SK-N-SH (cell line): ENCODE measurements around the gene PCDHB2. TPM values are rescaled to one million over a fixed set of nuclear protein-coding genes. Genes with fewer than 3 reads are reported as not detected.
A peak's percentile ranks its signal among the peaks of the same experiment; 100 is the strongest.
"Not testable (repeated sequence)": the region's sequence is repeated elsewhere in the genome, so short reads cannot be mapped to it uniquely, and the experiment has no call there.

Experiments
- CTCF ChIA-PET: fragments of 300-600, 350-600 bp; formaldehyde crosslinking; extraction: SDS; loops from one replicate; lab custom pipeline; 2021; lab: Yijun Ruan, JAX
- POLR2A ChIA-PET: fragments of 350-600 bp; sonication (Branson Sonifier 250); formaldehyde crosslinking; extraction: SDS; loops from one replicate; lab custom pipeline; 2020; ENCODE audit warnings: antibody characterized with exemption, inconsistent platforms; lab: Yijun Ruan, JAX
- DNase-seq: peaks from one replicate; pipeline ENCODE4 v3.0.0; 2012
- H2AFZ ChIP-seq: fragments of 200-600 bp; sonication (generic); 2 replicates; pipeline ENCODE4 v1.8.1; 2016; ENCODE audit warnings: antibody characterized with exemption, mild to moderate bottlenecking, low read depth
- H3F3A ChIP-seq: fragments of 200-600 bp; sonication (generic); replicated peaks from 2 replicates; pipeline ENCODE3; 2016; ENCODE audit warnings: antibody characterized with exemption, mild to moderate bottlenecking; ENCODE audit not compliant: insufficient read depth
- H3K27ac ChIP-seq, 2 experiments: fragments of 200-500 bp in 1 of 2; fragments of 200-600 bp in 1 of 2; sonication (Bioruptor generic) in 1 of 2; sonication (generic), shearing (Covaris generic) in 1 of 2; 2 replicates each; pipeline versions ENCODE4 v1.5.1 to v1.6.1; 2014 to 2016; ENCODE audit warnings: low read depth in 2 of 2, inconsistent platforms in 1 of 2, low read length in 1 of 2, mild to moderate bottlenecking in 1 of 2, mixed read lengths in 1 of 2
- H3K27me3 ChIP-seq: fragments of 200-600 bp; sonication (generic), shearing (Covaris generic); 2 replicates; pipeline ENCODE4 v1.6.1; 2016; ENCODE audit warnings: mixed run types; ENCODE audit not compliant: insufficient read depth
- H3K36me3 ChIP-seq, 2 experiments: fragments of 200-500 bp in 1 of 2; fragments of 200-600 bp in 1 of 2; sonication (Bioruptor generic) in 1 of 2; sonication (generic) in 1 of 2; replicated peaks in 1 of 2; 2 replicates each; pipeline versions ENCODE3 to v1.5.1; 2014 to 2016; ENCODE audit warnings: low read length in 1 of 2, mild to moderate bottlenecking in 1 of 2; ENCODE audit not compliant: insufficient read depth in 2 of 2, control insufficient read depth in 1 of 2
- H3K4me1 ChIP-seq, 2 experiments: fragments of 200-500 bp in 1 of 2; fragments of 200-600 bp in 1 of 2; sonication (Bioruptor generic) in 1 of 2; sonication (generic), shearing (Covaris generic) in 1 of 2; 2 replicates each; pipeline versions ENCODE4 v1.5.1 to v1.6.1; 2014 to 2016; ENCODE audit warnings: low read depth in 1 of 2, low read length in 1 of 2, mixed run types in 1 of 2; ENCODE audit not compliant: insufficient read depth in 2 of 2, control insufficient read depth in 1 of 2
- H3K4me2 ChIP-seq: fragments of 200-600 bp; sonication (generic), shearing (Covaris generic); 2 replicates; pipeline ENCODE4 v1.6.1; 2017; ENCODE audit warnings: mixed run types
- H3K4me3 ChIP-seq, 2 experiments: fragments of 200-500 bp in 1 of 2; fragments of 200-600 bp in 1 of 2; sonication (Bioruptor generic) in 1 of 2; sonication (generic), shearing (Covaris generic) in 1 of 2; 2 replicates each; pipeline versions ENCODE4 v1.5.1 to v1.8.1; 2014 to 2016; ENCODE audit warnings: low read depth in 2 of 2, inconsistent platforms in 1 of 2, low read length in 1 of 2, mild to moderate bottlenecking in 1 of 2, mixed read lengths in 1 of 2, moderate library complexity in 1 of 2
- H3K79me2 ChIP-seq: fragments of 200-600 bp; sonication (generic); 2 replicates; pipeline ENCODE4 v1.8.1; 2017; ENCODE audit warnings: mild to moderate bottlenecking; ENCODE audit not compliant: insufficient read depth
- H3K9ac ChIP-seq: fragments of 200-600 bp; sonication (generic); 2 replicates; pipeline ENCODE4 v1.6.1; 2017; ENCODE audit warnings: mixed run types
- H3K9me2 ChIP-seq: fragments of 200-600 bp; sonication (generic); 2 replicates; pipeline ENCODE4 v1.6.1; 2017; ENCODE audit warnings: mixed run types
- H3K9me3 ChIP-seq: fragments of 200-600 bp; sonication (generic); 2 replicates; pipeline ENCODE4 v1.6.1; 2017; ENCODE audit warnings: mixed run types, mild to moderate bottlenecking, moderate library complexity
- H4K20me1 ChIP-seq: fragments of 200-600 bp; sonication (generic); 2 replicates; pipeline ENCODE4 v1.6.1; 2017; ENCODE audit warnings: mild to moderate bottlenecking, mixed run types; ENCODE audit not compliant: insufficient read depth
- FOSL2 ChIP-seq: IDR thresholded peaks from 2 replicates; pipeline ENCODE4 v1.4.0; 2012; ENCODE audit warnings: low read depth, mild to moderate bottlenecking, moderate library complexity, borderline replicate concordance
- MEF2A ChIP-seq: IDR thresholded peaks from 2 replicates; pipeline ENCODE4 v1.4.0; 2012; ENCODE audit warnings: low read depth, borderline replicate concordance
- MXI1 ChIP-seq: IDR thresholded peaks from 2 replicates; pipeline ENCODE4 v1.6.1; 2012; ENCODE audit warnings: mild to moderate bottlenecking, low read depth, low read length, improper control_type of control experiment
- POLR2AphosphoS5 ChIP-seq: IDR thresholded peaks from 2 replicates; pipeline ENCODE4 v1.6.1; 2012; ENCODE audit warnings: low read depth, low read length
- RAD21 ChIP-seq: IDR thresholded peaks from 2 replicates; pipeline ENCODE4 v1.6.1; 2012; ENCODE audit warnings: mild to moderate bottlenecking, low read length
- SMC3 ChIP-seq: IDR thresholded peaks from 2 replicates; pipeline ENCODE4 v1.6.1; 2012; ENCODE audit warnings: low read depth, low read length, improper control_type of control experiment
- TCF12 ChIP-seq: IDR thresholded peaks from 2 replicates; pipeline ENCODE4 v1.4.0; 2012
- WGBS: methylation state at CpG from one replicate; pipeline ENCODE4 v1.1.6; 2017; ENCODE audit warnings: low lambda C conversion rate; 5-methylcytosine and 5-hydroxymethylcytosine counted together
- polyA plus RNA-seq, 3 experiments: library from polyadenylated mRNA; depleted of rRNA; stranded (reverse); fragments of >200 nt; gene quantifications; 2 replicates each; pipeline ENCODE4 v1.2.3, GENCODE V29; 2012
- TF ChIP-seq, protein P1 (sequence below): fragments of 150-350 bp; IDR thresholded peaks from 2 replicates; pipeline ENCODE4 v1.6.1; 2017; ENCODE audit warnings: antibody characterized with exemption, low read length, low read depth, borderline replicate concordance
- TF ChIP-seq, protein P2 (sequence below): fragments of 200-600 bp; sonication (generic); IDR thresholded peaks from 2 replicates; pipeline ENCODE4 v1.6.1; 2017; ENCODE audit warnings: antibody characterized with exemption, mild to moderate bottlenecking, moderate library complexity

Gene PCDHB2
- polyA plus RNA-seq, 1 of the 3 experiments (the other 2 are of a cell fraction), result 1.6 TPM

- H4K20me1 ChIP-seq, H3K4me1 ChIP-seq, H3K27me3 ChIP-seq, H2AFZ ChIP-seq, POLR2A ChIA-PET, H3K4me3 ChIP-seq, H3K27ac ChIP-seq, H3K36me3 ChIP-seq, DNase-seq, H3K79me2 ChIP-seq, CTCF ChIA-PET, H3K4me2 ChIP-seq, H3K9me3 ChIP-seq, H3F3A ChIP-seq, H3K9ac ChIP-seq, H3K9me2 ChIP-seq: not testable (repeated sequence)
- 72% methylated on average over 20 of the region's 46 CpGs for WGBS
Measured at GRCh38 chr5:141096181-141096580, 1.8 kb downstream of the PCDHB2 start.

GRCh38 chr5:141096586-141096985, 2.2 kb downstream of the PCDHB2 start:
- H3K27ac ChIP-seq, H3K36me3 ChIP-seq, H3K4me2 ChIP-seq, H3K9ac ChIP-seq, H2AFZ ChIP-seq, DNase-seq, H3K9me2 ChIP-seq, H3K9me3 ChIP-seq, H3K79me2 ChIP-seq, POLR2A ChIA-PET, H3K27me3 ChIP-seq, H3K4me3 ChIP-seq, CTCF ChIA-PET, H4K20me1 ChIP-seq, H3F3A ChIP-seq, H3K4me1 ChIP-seq: not testable (repeated sequence)
- 78% methylated on average over 10 of the region's 38 CpGs for WGBS

DNA sequence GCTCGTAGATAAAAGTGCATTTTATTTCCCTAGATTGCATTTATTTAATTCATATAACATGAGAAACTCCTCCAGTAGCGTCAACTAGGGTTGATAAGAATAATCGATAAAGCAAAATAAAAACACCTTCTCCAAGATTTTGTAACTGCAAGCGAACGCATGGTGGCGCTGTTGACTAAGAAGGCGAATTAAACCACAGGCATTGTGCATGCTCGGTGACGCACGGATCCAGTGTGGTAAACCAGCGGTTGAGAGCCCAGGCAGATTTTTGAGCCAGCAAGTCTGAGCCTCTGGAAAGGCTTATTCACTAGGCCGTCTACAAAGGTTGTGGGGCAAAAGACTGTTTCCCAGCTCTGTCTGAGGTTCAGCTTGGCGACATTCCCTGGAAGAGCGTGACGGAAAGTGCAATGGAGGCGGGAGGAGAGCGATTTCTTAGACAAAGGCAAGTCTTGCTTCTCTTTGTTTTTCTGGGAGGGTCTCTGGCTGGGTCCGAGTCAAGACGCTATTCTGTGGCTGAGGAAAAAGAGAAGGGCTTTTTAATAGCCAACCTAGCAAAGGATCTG, 5.9 kb downstream of the PCDHB2 start, which contains the start of gene PCDHB3:
TSS of gene PCDHB3 (plus strand) at position 231 of the 563 bp plus-strand sequence. CDS start at position 408, 177 bp downstream.
- CTCF ChIA-PET, result interaction anchor here (0.6 to 1.7 kb wide), 18 partner anchors 9 to 466 kb away, joined by 3 to 8 read pairs (median 4); partner anchors contain the start of genes PCDHA8 and PCDHB14
- Histone ChIP-seq H3K9ac (peak within 1 kb of the TSS; percentile 38; the same call in 1 of the 2 replicates), H3K27me3 (no peaks in the 10 kb centered on the region), H3K4me1 (no peaks in the 10 kb centered on the region), H3K4me3 (peak within 1 kb of the TSS; percentile 46 to 51), H3K27ac (peak within 1 kb of the TSS in 1 of 2 experiments; percentile 20; a peak in 1 of 4 replicates), H3K4me2 (peak within 1 kb of the TSS; percentile 70), H4K20me1 (no peaks in the 10 kb centered on the region), H2AFZ (peak within 1 kb of the TSS; percentile 71; the same call in 1 of the 2 replicates), H3K9me3 (no peaks in the 10 kb centered on the region), H3K79me2 (no peaks in the 10 kb centered on the region), H3F3A (no peaks in the 10 kb centered on the region), H3K9me2 (no peaks in the 10 kb centered on the region), H3K36me3 (no peaks in the 10 kb centered on the region)
- POLR2A ChIA-PET, result interaction anchor here (1.0 kb wide), 1 partner anchor 464 kb away, joined by 3 read pairs; no protein-coding TSS in a partner anchor
- TF ChIP-seq FOSL2, result no peak
- TF ChIP-seq, protein P1, sequence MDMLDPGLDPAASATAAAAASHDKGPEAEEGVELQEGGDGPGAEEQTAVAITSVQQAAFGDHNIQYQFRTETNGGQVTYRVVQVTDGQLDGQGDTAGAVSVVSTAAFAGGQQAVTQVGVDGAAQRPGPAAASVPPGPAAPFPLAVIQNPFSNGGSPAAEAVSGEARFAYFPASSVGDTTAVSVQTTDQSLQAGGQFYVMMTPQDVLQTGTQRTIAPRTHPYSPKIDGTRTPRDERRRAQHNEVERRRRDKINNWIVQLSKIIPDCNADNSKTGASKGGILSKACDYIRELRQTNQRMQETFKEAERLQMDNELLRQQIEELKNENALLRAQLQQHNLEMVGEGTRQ, result no peak
- no peak for TF ChIP-seq TCF12
- TF ChIP-seq, protein P2, sequence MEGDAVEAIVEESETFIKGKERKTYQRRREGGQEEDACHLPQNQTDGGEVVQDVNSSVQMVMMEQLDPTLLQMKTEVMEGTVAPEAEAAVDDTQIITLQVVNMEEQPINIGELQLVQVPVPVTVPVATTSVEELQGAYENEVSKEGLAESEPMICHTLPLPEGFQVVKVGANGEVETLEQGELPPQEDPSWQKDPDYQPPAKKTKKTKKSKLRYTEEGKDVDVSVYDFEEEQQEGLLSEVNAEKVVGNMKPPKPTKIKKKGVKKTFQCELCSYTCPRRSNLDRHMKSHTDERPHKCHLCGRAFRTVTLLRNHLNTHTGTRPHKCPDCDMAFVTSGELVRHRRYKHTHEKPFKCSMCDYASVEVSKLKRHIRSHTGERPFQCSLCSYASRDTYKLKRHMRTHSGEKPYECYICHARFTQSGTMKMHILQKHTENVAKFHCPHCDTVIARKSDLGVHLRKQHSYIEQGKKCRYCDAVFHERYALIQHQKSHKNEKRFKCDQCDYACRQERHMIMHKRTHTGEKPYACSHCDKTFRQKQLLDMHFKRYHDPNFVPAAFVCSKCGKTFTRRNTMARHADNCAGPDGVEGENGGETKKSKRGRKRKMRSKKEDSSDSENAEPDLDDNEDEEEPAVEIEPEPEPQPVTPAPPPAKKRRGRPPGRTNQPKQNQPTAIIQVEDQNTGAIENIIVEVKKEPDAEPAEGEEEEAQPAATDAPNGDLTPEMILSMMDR, result peak; percentile 66
- TF ChIP-seq RAD21, result peak; percentile 67
- peak; percentile 27; the same call in 1 of the 2 replicates for TF ChIP-seq SMC3
- TF ChIP-seq MXI1, result 0 out of 2 replicates have a peak, but pooled peaks have one; percentile 55
- TF ChIP-seq POLR2AphosphoS5, result no peak
- no peak for TF ChIP-seq MEF2A
- 31% methylated on average over 16 of the region's 19 CpGs for WGBS
- peak; percentile 79 for DNase-seq
